Measurements from ENCODE around the gene FRK. TPM values are rescaled to one million over a fixed set of nuclear protein-coding genes. Genes with fewer than 3 reads are reported as not detected.
"Not testable (repeated sequence)": the region's sequence is repeated elsewhere in the genome, so short reads cannot be mapped to it uniquely, and the experiment has no call there.

The FRK gene
- total and polyA plus RNA-seq, 8 donors = 0.72 to 11.6 (median 4.5) TPM

DNA sequence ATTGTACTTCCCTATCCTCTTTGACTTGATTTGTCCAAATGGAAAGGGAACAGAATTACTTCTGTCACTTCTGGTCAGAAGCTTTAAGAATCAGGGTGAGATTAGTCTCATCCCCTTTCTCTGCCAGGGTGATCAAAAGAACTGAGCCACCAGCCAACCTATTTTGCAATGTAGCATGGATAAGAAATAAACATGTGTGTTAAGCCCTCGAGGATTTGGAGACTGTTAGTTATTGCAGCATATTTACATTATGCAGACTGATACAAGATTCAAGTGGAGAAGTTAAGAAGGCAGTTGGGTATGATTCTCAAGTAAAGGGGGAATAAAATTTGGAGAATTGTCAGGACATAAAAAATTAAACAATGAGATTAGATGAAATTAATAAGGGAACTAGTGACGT, 106.0 kb downstream of the FRK start:
- no peak for ATAC-seq
- no peak for FAIRE-seq
- H3K9me3 ChIP-seq = no peaks in the 10 kb centered on the region
- no peak for DNase-seq
- H3K27me3 ChIP-seq = no peaks in the 10 kb centered on the region
- TF ChIP-seq, protein P1, sequence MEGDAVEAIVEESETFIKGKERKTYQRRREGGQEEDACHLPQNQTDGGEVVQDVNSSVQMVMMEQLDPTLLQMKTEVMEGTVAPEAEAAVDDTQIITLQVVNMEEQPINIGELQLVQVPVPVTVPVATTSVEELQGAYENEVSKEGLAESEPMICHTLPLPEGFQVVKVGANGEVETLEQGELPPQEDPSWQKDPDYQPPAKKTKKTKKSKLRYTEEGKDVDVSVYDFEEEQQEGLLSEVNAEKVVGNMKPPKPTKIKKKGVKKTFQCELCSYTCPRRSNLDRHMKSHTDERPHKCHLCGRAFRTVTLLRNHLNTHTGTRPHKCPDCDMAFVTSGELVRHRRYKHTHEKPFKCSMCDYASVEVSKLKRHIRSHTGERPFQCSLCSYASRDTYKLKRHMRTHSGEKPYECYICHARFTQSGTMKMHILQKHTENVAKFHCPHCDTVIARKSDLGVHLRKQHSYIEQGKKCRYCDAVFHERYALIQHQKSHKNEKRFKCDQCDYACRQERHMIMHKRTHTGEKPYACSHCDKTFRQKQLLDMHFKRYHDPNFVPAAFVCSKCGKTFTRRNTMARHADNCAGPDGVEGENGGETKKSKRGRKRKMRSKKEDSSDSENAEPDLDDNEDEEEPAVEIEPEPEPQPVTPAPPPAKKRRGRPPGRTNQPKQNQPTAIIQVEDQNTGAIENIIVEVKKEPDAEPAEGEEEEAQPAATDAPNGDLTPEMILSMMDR (IDR thresholded peaks at IDR 0.05) = no peak
- intact Hi-C loops (cut with DNase I) = no loop called here
- no peak overlapping the region for H3K4me3 ChIP-seq
- H3K4me1 ChIP-seq = no peaks in the 10 kb centered on the region
- no peak overlapping the region for H3K27ac ChIP-seq
- no peaks in the 10 kb centered on the region for H3K36me3 ChIP-seq
- WGBS, 2 donors = 73 to 75% methylated on average over 2 of the region's 2 CpGs

DNA sequence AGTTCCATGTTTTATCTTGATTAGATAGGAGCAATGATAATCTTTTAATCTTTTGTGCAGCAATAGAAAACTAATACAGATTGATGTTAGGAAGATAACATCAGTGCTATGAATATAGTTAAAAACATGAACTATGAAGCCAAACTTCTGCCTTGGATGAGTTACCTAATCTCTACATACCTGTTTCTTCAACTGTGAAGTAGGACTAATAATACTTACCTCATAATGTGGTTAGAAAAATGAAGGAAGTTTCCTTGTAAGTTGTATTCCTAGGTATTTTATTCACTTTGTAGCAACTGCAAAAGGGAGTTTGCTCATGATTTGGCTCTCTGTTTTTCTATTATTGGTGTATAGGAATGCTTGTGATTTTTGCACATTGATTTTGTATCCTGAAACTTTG, 111.9 kb downstream of the FRK start:
- Histone ChIP-seq H3K27me3 (no peaks in the 10 kb centered on the region), H3K9me3 (no peaks in the 10 kb centered on the region), H3K27ac (no peak overlapping the region), H3K4me3 (no peak overlapping the region), H3K36me3 (peaks cover 0 to 6% (median 0%) of the 10 kb centered on the region in 3 donors), H3K4me1 (no peaks in the 10 kb centered on the region)
- FAIRE-seq (no peak), ATAC-seq (no peak), DNase-seq (no peak)
- TF ChIP-seq, protein P1 (IDR thresholded peaks at IDR 0.05) = no peak
- intact Hi-C loops (cut with DNase I) = no loop called here

DNA sequence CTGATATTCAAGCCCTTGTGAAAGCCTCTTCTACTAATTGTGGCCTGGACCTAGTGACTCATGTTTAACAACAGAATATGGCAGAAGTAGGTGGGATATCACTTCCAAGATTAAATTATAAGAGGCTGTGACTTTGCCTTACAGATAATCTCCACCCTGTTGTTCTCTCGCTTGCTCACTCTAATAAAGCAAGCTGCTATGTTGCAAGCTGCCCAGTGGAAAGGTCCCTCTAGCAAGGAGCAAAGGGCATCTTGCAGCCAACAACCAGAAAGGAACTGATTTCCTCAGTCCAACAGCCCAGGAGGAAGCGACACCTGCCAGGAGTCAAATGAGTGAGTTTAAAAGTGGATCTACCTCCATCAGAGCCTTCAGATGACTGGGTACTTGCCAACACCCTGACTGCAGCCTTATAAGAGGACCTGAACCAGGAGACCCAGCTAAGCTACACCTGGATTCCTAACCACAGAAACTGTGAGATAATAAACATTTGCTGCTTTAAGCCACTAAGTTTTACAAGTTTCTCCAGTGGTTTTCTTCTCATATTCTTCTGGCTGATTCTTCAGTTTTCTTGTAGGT, 112.6 kb downstream of the FRK start:
- TF ChIP-seq, protein P1 (IDR thresholded peaks at IDR 0.05) = no peak
- ATAC-seq (no peak), DNase-seq (no peak), FAIRE-seq (no peak)
- Histone ChIP-seq H3K27me3 (no peaks in the 10 kb centered on the region), H3K4me3 (no peak overlapping the region), H3K4me1 (no peaks in the 10 kb centered on the region), H3K9me3 (no peaks in the 10 kb centered on the region), H3K27ac (no peak overlapping the region), H3K36me3 (peaks cover 0 to 6% (median 0%) of the 10 kb centered on the region in 3 donors)
- WGBS, 2 donors = 93 to 96% methylated on average over 2 of the region's 2 CpGs
- intact Hi-C loops (cut with DNase I) = no loop called here

DNA sequence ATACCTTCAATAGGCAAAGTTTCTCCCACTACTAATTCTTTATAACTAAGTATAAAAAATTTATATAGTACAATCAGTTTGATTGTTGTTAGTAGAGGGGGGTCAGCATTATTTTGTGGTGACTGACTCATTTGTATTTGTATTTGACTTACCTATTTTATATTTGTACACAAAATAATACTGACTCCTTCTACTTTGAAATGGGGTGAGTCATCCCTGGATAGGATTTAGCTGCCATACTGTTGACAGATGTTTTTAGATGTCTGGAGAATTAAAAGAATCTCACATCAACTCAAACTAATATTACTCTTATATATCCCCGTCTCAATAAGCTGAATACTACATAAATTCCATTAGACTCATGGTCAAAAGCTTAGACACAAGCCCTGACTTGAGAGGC, 114.9 kb downstream of the FRK start:
- intact Hi-C loops (cut with DNase I) = no loop called here
- WGBS, 2 donors = 96 to 100% methylated on average over 1 of the region's 1 CpG
- FAIRE-seq = no peak
- Histone ChIP-seq H3K4me1 (no peaks in the 10 kb centered on the region), H3K27me3 (no peaks in the 10 kb centered on the region), H3K9me3 (no peaks in the 10 kb centered on the region), H3K4me3 (no peak overlapping the region), H3K27ac (no peak overlapping the region), H3K36me3 (peaks cover 9 to 19% (median 12%) of the 10 kb centered on the region in 3 donors)
- DNase-seq = no peak
- ATAC-seq = no peak
- TF ChIP-seq, protein P1 (IDR thresholded peaks at IDR 0.05) = no peak

DNA sequence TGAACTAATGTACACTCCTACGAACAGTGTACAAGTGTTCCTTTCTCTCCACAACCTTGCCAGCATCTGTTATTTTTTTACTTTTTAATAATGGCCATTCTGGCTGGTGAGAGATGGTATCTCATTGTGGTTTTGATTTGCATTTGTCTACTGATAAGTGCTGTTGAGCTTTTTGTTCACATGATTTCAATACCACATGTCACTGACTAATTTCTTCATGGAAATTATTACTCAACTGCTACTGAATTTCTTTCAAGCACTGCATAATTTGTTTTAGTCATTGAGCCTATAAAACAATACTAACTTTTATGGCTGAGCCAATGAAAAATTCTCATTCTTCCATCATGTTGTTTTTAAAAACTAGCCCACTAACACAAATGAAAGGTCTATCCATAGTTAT, 115.4 kb downstream of the FRK start:
- no peak for ATAC-seq
- Histone ChIP-seq H3K36me3 (peaks cover 9 to 19% (median 12%) of the 10 kb centered on the region in 3 donors), H3K27me3 (no peaks in the 10 kb centered on the region), H3K27ac (no peak overlapping the region), H3K9me3 (peaks cover 0 to under 1% (median 0%) of the 10 kb centered on the region in 4 donors), H3K4me1 (no peaks in the 10 kb centered on the region), H3K4me3 (no peak overlapping the region)
- intact Hi-C loops (cut with DNase I) = no loop called here
- FAIRE-seq = no peak
- TF ChIP-seq, protein P1 (IDR thresholded peaks at IDR 0.05) = no peak
- DNase-seq = no peak
- 94 to 96% methylated on average over 1 of the region's 1 CpG for WGBS, 2 donors

DNA sequence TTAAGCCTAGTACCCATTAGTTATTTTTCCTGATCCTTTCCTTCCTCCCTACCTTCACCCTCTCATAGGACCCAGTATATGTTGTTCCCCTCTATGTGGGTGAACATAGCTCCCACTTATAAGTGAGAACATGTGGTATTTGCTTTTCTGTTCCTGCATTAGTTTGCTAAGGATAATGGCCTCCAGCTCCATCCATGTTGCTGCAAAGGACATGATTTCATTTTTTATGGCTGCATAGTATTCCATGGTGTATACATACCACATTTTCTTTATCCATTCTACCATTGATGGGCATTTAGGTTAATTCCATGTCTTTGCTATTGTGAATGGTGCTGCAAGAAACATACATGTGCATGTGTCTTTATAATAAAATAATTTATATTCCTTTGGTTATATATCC, 115.9 kb downstream of the FRK start:
- H3K36me3 ChIP-seq = peaks cover 9 to 19% (median 12%) of the 10 kb centered on the region in 3 donors
- H3K27ac ChIP-seq; DNase-seq; intact Hi-C loops (cut with DNase I); H3K4me3 ChIP-seq; H3K9me3 ChIP-seq; H3K27me3 ChIP-seq; FAIRE-seq; ATAC-seq; H3K4me1 ChIP-seq: not testable (repeated sequence)

DNA sequence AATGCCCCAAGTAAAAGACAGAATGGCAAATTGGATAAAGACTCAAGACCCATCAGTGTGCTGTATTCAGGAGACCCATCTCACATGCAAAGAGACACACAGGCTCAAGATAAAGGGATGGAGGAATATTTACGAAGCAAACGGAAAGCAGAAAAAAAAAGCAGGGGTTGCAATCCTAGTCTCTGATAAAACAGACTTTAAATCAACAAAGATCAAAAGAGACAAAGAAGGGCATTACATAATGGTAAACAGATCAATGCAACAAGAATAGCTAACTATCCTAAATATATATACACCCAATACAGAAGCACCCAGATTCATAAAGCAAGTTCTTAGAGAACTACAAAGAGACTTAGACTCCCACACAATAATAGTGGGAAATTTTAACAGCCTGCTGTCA, 123.2 kb downstream of the FRK start:
- ATAC-seq; H3K4me1 ChIP-seq; DNase-seq; H3K4me3 ChIP-seq; H3K9me3 ChIP-seq; intact Hi-C loops (cut with DNase I); FAIRE-seq; H3K27me3 ChIP-seq; H3K27ac ChIP-seq: not testable (repeated sequence)
- peaks cover 9 to 13% (median 10%) of the 10 kb centered on the region in 3 donors for H3K36me3 ChIP-seq
- 59 to 75% methylated on average over 2 of the region's 2 CpGs for WGBS, 2 donors

Data from pancreas (tissue), 10 donors.